HL-60 (cell line): ENCODE data around the gene TUBD1.

Experiments
- DNase-seq, 2 experiments: peaks; one replicate each; pipeline ENCODE4 v3.0.0-alpha.2; 2010 to 2020; ENCODE audit warnings: low read depth in 1 of 2, low spot score in 1 of 2
- H3K27ac ChIP-seq: fragments of 250-450 bp; sonication (Bioruptor Pico); replicated peaks from 2 replicates; pipeline ENCODE4 v1.5.1; 2020; ENCODE audit warnings: mild to moderate bottlenecking, moderate library complexity
- H3K27me3 ChIP-seq: fragments of 250-450 bp; sonication (Bioruptor Pico); 2 replicates; pipeline ENCODE4 v1.5.1; 2021; ENCODE audit warnings: mild to moderate bottlenecking, moderate library complexity; ENCODE audit not compliant: insufficient read depth, poor library complexity, severe bottlenecking
- H3K4me3 ChIP-seq: replicated peaks from 2 replicates; pipeline ENCODE4 v1.5.1; 2011; ENCODE audit warnings: mild to moderate bottlenecking, control low read depth, low read length; ENCODE audit not compliant: insufficient read depth
- GABPA ChIP-seq: IDR thresholded peaks from 2 replicates; pipeline ENCODE4 v1.6.1; 2012; ENCODE audit warnings: low read depth
- POLR2AphosphoS5 ChIP-seq: IDR thresholded peaks from 2 replicates; pipeline ENCODE4 v1.6.1; 2012; ENCODE audit warnings: low read depth
- SPI1 ChIP-seq: IDR thresholded peaks from 2 replicates; pipeline ENCODE4 v1.6.1; 2012; ENCODE audit warnings: low read depth, mild to moderate bottlenecking, borderline replicate concordance
- TF ChIP-seq, protein P1 (sequence below): IDR thresholded peaks from 2 replicates; pipeline ENCODE4 v1.6.1; 2012; ENCODE audit warnings: low read depth; ENCODE audit not compliant: insufficient replicate concordance
- TF ChIP-seq, protein P2 (sequence below): IDR thresholded peaks from one replicate; pipeline ENCODE4 v1.5.1; 2011; ENCODE audit warnings: low read length, control low read depth, inconsistent platforms; ENCODE audit not compliant: insufficient read depth

The TUBD1 gene

DNA sequence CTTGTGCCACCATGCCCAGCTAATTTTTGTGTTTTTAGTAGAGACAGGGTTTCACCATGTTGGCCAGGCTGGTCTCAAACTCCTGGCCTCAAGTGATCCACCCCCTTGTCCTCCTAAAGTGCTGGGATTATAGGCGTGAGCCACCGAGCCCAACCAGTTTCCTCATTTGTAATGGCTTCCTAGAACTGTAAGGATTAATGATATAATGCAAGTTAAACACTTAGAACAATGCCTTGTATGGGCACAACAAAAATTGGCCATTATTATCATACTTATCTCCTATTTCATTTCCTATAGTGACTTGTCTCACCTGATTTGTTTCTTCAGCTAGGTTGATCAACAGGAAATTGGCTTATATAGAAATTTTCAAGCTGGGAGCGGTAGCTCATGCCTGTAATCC, 14.1 kb downstream of the TUBD1 start:
- H3K27me3 ChIP-seq, result no peaks in the 10 kb centered on the region
- TF ChIP-seq, protein P1, sequence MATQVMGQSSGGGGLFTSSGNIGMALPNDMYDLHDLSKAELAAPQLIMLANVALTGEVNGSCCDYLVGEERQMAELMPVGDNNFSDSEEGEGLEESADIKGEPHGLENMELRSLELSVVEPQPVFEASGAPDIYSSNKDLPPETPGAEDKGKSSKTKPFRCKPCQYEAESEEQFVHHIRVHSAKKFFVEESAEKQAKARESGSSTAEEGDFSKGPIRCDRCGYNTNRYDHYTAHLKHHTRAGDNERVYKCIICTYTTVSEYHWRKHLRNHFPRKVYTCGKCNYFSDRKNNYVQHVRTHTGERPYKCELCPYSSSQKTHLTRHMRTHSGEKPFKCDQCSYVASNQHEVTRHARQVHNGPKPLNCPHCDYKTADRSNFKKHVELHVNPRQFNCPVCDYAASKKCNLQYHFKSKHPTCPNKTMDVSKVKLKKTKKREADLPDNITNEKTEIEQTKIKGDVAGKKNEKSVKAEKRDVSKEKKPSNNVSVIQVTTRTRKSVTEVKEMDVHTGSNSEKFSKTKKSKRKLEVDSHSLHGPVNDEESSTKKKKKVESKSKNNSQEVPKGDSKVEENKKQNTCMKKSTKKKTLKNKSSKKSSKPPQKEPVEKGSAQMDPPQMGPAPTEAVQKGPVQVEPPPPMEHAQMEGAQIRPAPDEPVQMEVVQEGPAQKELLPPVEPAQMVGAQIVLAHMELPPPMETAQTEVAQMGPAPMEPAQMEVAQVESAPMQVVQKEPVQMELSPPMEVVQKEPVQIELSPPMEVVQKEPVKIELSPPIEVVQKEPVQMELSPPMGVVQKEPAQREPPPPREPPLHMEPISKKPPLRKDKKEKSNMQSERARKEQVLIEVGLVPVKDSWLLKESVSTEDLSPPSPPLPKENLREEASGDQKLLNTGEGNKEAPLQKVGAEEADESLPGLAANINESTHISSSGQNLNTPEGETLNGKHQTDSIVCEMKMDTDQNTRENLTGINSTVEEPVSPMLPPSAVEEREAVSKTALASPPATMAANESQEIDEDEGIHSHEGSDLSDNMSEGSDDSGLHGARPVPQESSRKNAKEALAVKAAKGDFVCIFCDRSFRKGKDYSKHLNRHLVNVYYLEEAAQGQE, result no peak
- TF ChIP-seq GABPA (no peak), POLR2AphosphoS5 (no peak), SPI1 (no peak)
- TF ChIP-seq, protein P2, sequence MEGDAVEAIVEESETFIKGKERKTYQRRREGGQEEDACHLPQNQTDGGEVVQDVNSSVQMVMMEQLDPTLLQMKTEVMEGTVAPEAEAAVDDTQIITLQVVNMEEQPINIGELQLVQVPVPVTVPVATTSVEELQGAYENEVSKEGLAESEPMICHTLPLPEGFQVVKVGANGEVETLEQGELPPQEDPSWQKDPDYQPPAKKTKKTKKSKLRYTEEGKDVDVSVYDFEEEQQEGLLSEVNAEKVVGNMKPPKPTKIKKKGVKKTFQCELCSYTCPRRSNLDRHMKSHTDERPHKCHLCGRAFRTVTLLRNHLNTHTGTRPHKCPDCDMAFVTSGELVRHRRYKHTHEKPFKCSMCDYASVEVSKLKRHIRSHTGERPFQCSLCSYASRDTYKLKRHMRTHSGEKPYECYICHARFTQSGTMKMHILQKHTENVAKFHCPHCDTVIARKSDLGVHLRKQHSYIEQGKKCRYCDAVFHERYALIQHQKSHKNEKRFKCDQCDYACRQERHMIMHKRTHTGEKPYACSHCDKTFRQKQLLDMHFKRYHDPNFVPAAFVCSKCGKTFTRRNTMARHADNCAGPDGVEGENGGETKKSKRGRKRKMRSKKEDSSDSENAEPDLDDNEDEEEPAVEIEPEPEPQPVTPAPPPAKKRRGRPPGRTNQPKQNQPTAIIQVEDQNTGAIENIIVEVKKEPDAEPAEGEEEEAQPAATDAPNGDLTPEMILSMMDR, result no peak
- no peak for DNase-seq
- no peak overlapping the region for H3K4me3 ChIP-seq
- H3K27ac ChIP-seq, result no peak overlapping the region

DNA sequence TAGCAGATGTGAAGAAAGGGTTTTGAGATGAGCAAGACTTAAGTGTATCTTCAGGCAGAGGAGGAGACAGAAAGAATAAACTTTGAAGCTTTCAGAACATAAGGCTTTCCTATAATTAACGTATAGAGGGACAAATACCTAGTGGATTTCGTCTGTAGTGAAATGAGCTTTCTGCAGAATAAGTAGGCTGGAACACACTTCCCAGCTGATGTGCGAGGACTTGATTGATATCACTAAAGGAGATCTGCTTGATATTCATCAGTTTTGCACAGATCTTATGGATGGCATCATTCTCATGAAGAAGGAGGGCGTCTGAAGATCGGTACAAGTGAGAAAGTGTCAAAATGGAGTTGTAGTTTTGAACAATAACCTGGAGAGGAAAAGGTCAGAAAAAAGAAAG, 14.8 kb downstream of the TUBD1 start:
- DNase-seq, result no peak
- TF ChIP-seq GABPA, result no peak
- TF ChIP-seq, protein P2, result no peak
- no peak for TF ChIP-seq SPI1
- no peak for TF ChIP-seq POLR2AphosphoS5
- TF ChIP-seq, protein P1, result no peak
- Histone ChIP-seq H3K27ac (no peak overlapping the region), H3K27me3 (no peaks in the 10 kb centered on the region), H3K4me3 (no peak overlapping the region)

DNA sequence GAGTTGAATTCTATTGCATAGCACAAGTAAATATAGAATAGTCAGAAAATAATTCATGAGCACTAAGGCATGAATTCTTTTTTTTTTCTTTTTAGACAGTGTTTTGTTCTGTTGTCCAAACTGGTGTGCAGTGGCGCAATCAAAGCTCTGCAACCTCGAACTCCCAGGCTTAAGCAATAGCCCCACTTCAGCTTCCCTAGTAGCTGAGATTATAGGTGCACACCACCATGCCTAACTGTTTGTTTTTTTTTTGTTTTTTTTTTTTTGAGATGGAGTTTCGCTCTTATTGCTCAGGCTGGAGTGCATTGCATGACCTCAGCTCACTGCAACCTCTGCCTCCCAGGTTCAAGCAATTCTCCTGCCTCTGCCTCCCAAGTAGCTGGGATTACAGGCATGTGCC, 16.6 kb downstream of the TUBD1 start:
- DNase-seq, result peak in 1 of 2 experiments; percentile 78
- H3K4me3 ChIP-seq, result no peak overlapping the region
- H3K27me3 ChIP-seq, result no peaks in the 10 kb centered on the region
- TF ChIP-seq, protein P1, result no peak
- TF ChIP-seq GABPA (no peak), SPI1 (no peak), POLR2AphosphoS5 (no peak)
- TF ChIP-seq, protein P2, result no peak
- no peak overlapping the region for H3K27ac ChIP-seq
